ENCODE measurements around the gene NPEPL1. TPM values are rescaled to one million over a fixed set of nuclear protein-coding genes. Genes with fewer than 3 reads are reported as not detected.

Gene NPEPL1
- total and polyA plus RNA-seq, 5 donors: 22.0 to 28.8 (median 23.4) TPM

GRCh38 chr20:58709013-58709702 is 16.6 kb downstream of the NPEPL1 start:
- 88% methylated on average over 9 of the region's 9 CpGs for WGBS
- Histone ChIP-seq H3K4me3 (ENCODE audit: low read length) (no peak overlapping the region), H3K27me3 (ENCODE audit: control insufficient read depth, insufficient read depth) (no peaks in the 10 kb centered on the region), H3K27ac (ENCODE audit: low read length) (no peak overlapping the region), H3K9me3 (ENCODE audit: control insufficient read depth, low read length) (no peaks in the 10 kb centered on the region), H3K4me1 (ENCODE audit: control insufficient read depth, insufficient read depth, low read length) (no peaks in the 10 kb centered on the region)
- no peak for ATAC-seq
- intact Hi-C loops (cut with DNase I): no loop called here
- no peak for DNase-seq

DNA sequence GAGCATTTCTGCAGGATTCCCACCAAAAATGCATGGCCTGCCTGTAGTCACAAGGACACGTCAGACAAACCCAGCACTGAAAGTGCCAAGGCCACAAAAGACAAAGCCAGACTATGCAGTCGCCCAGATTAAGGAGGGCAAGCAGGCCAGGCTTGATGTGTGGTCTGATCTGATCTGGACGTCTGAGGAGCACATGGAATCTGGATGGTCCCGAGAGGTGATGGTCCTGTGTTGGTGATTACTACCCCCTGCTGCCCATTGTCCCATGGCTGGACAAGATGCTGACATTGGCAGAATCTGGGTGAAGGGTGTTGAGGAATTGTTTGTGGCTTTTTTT is 17.1 kb downstream of the NPEPL1 start:
- H3K27ac ChIP-seq (ENCODE audit: low read length): no peak overlapping the region
- no peaks in the 10 kb centered on the region for H3K4me1 ChIP-seq (ENCODE audit: control insufficient read depth, insufficient read depth, low read length)
- H3K9me3 ChIP-seq (ENCODE audit: control insufficient read depth, low read length): no peaks in the 10 kb centered on the region
- ATAC-seq (no peak), DNase-seq (no peak)
- H3K4me3 ChIP-seq (ENCODE audit: low read length): no peak overlapping the region
- intact Hi-C loops (cut with DNase I): no loop called here
- 84% methylated on average over 4 of the region's 4 CpGs for WGBS
- no peaks in the 10 kb centered on the region for H3K27me3 ChIP-seq (ENCODE audit: control insufficient read depth, insufficient read depth)

- ATAC-seq: no peak
- no peak overlapping the region for H3K27ac ChIP-seq (ENCODE audit: low read length)
- H3K4me3 ChIP-seq (ENCODE audit: low read length): no peak overlapping the region
- H3K9me3 ChIP-seq (ENCODE audit: control insufficient read depth, low read length): no peaks in the 10 kb centered on the region
- H3K4me1 ChIP-seq (ENCODE audit: control insufficient read depth, insufficient read depth, low read length): no peaks in the 10 kb centered on the region
- intact Hi-C loops (cut with DNase I): no loop called here
- WGBS: 88% methylated on average over 17 of the region's 17 CpGs
- peak in 2 of 3 donors; percentile 5 to 30 for DNase-seq
- no peaks in the 10 kb centered on the region for H3K27me3 ChIP-seq (ENCODE audit: control insufficient read depth, insufficient read depth)
Observed at GRCh38 chr20:58710481-58711265, 18.1 kb downstream of the NPEPL1 start.

GRCh38 chr20:58711266-58712051 is 18.9 kb downstream of the NPEPL1 start:
- H3K27ac ChIP-seq (ENCODE audit: low read length): no peak overlapping the region
- no peak overlapping the region for H3K4me3 ChIP-seq (ENCODE audit: low read length)
- H3K4me1 ChIP-seq (ENCODE audit: control insufficient read depth, insufficient read depth, low read length): no peaks in the 10 kb centered on the region
- H3K27me3 ChIP-seq (ENCODE audit: control insufficient read depth, insufficient read depth): no peaks in the 10 kb centered on the region
- 92% methylated on average over 21 of the region's 21 CpGs for WGBS
- H3K9me3 ChIP-seq (ENCODE audit: control insufficient read depth, low read length): no peaks in the 10 kb centered on the region
- DNase-seq (peak in 2 of 3 donors; percentile 4 to 33), ATAC-seq (no peak)
- intact Hi-C loops (cut with DNase I): no loop called here

GRCh38 chr20:58712151-58712791 is 19.7 kb downstream of the NPEPL1 start:
- DNase-seq (peak in 2 of 3 donors; percentile 8 to 46), ATAC-seq (no peak)
- no peaks in the 10 kb centered on the region for H3K9me3 ChIP-seq (ENCODE audit: control insufficient read depth, low read length)
- WGBS: 79% methylated on average over 19 of the region's 19 CpGs
- no peak overlapping the region for H3K4me3 ChIP-seq (ENCODE audit: low read length)
- no peaks in the 10 kb centered on the region for H3K27me3 ChIP-seq (ENCODE audit: control insufficient read depth, insufficient read depth)
- H3K4me1 ChIP-seq (ENCODE audit: control insufficient read depth, insufficient read depth, low read length): no peaks in the 10 kb centered on the region
- intact Hi-C loops (cut with DNase I): no loop called here
- no peak overlapping the region for H3K27ac ChIP-seq (ENCODE audit: low read length)

DNA sequence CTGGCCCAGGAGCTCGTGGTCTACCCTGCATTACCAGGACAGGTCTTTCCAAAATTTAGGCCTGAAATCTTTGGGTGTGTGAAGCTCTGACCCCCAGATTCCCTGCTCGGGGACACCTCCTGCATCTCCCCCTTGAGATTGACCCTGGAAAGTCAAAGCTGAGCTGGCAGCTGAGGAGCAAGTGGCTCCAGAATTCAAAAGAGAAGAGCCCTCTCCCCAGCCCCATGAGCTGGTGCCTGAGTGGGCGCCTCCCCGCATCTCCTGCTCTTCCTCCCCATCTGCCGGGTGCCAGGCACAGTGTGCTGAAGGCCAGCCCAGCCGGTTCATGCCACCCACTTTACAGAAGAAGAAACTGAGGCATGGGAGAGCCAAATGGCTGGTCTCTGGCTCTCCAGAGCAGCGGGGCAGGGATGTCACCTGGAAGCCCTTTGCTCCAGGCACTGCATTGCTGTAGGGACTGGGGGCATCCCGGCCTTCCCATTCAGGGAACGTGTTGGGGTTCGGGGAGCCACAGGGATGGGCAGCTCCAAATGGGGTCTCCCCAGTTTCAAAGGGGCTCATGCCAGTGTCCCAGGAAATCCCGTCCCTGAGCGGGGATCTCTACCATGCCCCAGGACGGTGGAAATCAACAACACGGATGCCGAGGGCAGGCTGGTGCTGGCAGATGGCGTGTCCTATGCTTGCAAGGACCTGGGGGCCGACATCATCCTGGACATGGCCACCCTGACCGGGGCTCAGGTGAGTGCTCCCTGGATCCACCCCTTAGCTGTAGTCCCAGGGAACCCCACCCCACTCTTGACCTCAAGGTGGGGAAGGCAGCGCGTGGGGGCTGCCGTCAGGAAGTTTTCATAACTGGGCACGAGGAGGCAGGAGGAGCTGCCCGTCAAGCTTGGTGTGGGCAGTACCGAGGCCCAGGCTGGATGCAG is 20.5 kb downstream of the NPEPL1 start:
- no peaks in the 10 kb centered on the region for H3K4me1 ChIP-seq (ENCODE audit: control insufficient read depth, insufficient read depth, low read length)
- H3K27me3 ChIP-seq (ENCODE audit: control insufficient read depth, insufficient read depth): no peaks in the 10 kb centered on the region
- H3K9me3 ChIP-seq (ENCODE audit: control insufficient read depth, low read length): no peaks in the 10 kb centered on the region
- no peak overlapping the region for H3K4me3 ChIP-seq (ENCODE audit: low read length)
- DNase-seq (peak in 2 of 3 donors; percentile 8 to 35), ATAC-seq (no peak)
- WGBS: 92% methylated on average over 24 of the region's 24 CpGs
- intact Hi-C loops (cut with DNase I): no loop called here
- H3K27ac ChIP-seq (ENCODE audit: low read length): no peak overlapping the region

GRCh38 chr20:58713801-58714339 is 21.3 kb downstream of the NPEPL1 start:
- Histone ChIP-seq H3K9me3 (ENCODE audit: control insufficient read depth, low read length) (no peaks in the 10 kb centered on the region), H3K27ac (ENCODE audit: low read length) (no peak overlapping the region), H3K4me3 (ENCODE audit: low read length) (no peak overlapping the region), H3K27me3 (ENCODE audit: control insufficient read depth, insufficient read depth) (no peaks in the 10 kb centered on the region), H3K4me1 (ENCODE audit: control insufficient read depth, insufficient read depth, low read length) (no peaks in the 10 kb centered on the region)
- ATAC-seq (no peak), DNase-seq (peak in 2 of 3 donors; percentile 6 to 38)
- intact Hi-C loops (cut with DNase I): no loop called here
- WGBS: 92% methylated on average over 24 of the region's 24 CpGs

DNA sequence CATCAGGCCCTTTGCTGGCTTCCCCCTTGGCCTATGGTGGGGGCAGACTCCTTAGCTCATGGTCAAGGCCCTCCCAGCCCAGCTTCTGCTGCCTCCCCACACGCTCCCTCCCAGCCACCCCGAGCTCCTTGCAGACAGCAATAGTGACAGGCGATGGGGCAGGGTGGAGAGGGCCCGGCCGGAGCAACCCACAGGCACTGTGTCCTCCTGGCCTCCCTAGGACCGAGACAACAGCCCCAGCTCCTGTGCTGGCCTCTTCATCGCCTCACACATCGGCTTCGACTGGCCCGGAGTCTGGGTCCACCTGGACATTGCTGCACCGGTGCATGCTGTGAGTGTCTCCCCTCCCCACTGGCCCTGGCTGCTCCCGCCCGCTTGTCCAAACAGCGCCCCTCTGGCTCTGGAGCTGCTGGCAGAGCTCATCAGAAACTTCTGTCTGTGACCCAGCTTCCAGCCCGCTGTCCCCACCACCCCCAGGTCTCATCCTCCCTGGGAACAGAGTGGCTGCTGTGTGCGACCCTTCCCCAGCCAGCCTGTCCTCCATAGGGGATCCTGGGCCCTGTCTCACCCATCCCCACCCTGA is 21.8 kb downstream of the NPEPL1 start:
- H3K4me3 ChIP-seq (ENCODE audit: low read length): no peak overlapping the region
- DNase-seq: peak in 2 of 3 donors; percentile 4 to 34
- no peaks in the 10 kb centered on the region for H3K4me1 ChIP-seq (ENCODE audit: control insufficient read depth, insufficient read depth, low read length)
- no peaks in the 10 kb centered on the region for H3K9me3 ChIP-seq (ENCODE audit: control insufficient read depth, low read length)
- H3K27ac ChIP-seq (ENCODE audit: low read length): no peak overlapping the region
- H3K27me3 ChIP-seq (ENCODE audit: control insufficient read depth, insufficient read depth): no peaks in the 10 kb centered on the region
- intact Hi-C loops (cut with DNase I): no loop called here
- WGBS: 92% methylated on average over 16 of the region's 16 CpGs
- no peak for ATAC-seq

DNA sequence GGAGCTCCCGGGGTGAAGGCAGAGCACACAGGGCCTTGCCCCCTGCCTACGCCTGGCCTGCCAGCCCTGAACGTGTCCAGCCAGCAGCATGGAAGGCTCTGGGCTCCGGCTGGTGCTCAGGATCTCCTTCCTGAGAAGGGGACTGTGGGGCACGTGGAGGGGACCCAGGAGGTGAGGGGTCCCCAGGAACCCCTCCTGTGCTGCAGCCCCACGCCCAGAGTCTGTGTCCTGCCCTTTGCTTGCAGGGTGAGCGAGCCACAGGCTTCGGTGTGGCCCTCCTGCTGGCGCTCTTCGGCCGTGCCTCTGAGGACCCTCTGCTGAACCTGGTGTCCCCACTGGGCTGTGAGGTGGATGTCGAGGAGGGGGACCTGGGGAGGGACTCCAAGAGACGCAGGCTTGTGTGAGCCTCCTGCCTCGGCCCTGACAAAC is 22.3 kb downstream of the NPEPL1 start:
- intact Hi-C loops (cut with DNase I): no loop called here
- Histone ChIP-seq H3K4me3 (ENCODE audit: low read length) (no peak overlapping the region), H3K9me3 (ENCODE audit: control insufficient read depth, low read length) (no peaks in the 10 kb centered on the region), H3K27ac (ENCODE audit: low read length) (no peak overlapping the region), H3K4me1 (ENCODE audit: control insufficient read depth, insufficient read depth, low read length) (no peaks in the 10 kb centered on the region), H3K27me3 (ENCODE audit: control insufficient read depth, insufficient read depth) (no peaks in the 10 kb centered on the region)
- no peak for ATAC-seq
- peak in 2 of 3 donors; percentile 10 to 38 for DNase-seq
- WGBS: 93% methylated on average over 14 of the region's 14 CpGs

Measured in right cardiac atrium (tissue), 5 donors.